HG02885 (cell line): ENCODE measurements around the gene YIPF4.
"Not testable (repeated sequence)": the region's sequence is repeated elsewhere in the genome, so short reads cannot be mapped to it uniquely, and the experiment has no call there.

Experiments
- ATAC-seq: cut with Tn5 transposase; IDR thresholded peaks from one replicate; pipeline ENCODE4 v1.9.1; 2021; ENCODE audit warnings: mild to moderate bottlenecking; ENCODE audit not compliant: unreplicated experiment, poor library complexity

Gene YIPF4

DNA sequence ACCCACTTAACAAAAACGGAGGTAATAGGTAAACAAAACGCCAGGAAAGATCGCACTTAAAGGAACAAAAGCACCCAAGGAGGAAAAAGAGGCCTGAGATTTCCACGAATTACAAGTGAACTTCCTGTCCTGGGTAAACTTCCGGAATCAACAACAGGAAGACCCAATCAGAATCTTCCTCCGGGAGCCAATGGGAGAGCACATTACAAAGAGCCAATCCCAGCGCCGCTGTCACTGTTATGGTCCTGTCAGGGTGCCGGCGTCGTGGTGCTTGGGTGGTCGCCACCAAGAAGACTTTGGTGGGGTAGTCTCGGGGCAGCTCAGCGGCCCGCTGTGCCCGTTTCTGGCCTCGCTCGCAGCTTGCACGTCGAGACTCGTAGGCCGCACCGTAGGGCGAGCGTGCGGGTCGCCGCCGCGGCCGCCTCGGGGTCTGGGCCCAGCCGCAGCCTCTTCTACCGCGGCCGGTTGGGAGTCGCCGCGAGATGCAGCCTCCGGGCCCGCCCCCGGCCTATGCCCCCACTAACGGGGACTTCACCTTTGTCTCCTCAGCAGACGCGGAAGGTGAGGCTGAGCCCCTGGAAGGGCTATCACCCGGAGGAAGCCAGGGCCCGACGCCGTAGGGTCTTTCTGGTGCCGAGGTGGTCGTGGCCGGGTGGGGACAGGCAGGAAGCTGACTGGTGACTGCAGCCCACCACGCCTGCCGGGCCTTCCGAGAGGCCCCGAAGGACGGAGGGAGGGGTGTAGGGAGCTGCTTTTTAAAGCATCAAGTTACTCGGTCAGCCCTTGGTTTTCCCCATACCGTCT lies at the start of gene YIPF4:
YIPF4 (plus strand) TSS at position 231 of the 804 bp plus-strand sequence; CDS start at position 483, 252 bp downstream.
- ATAC-seq = peak; percentile 100

DNA sequence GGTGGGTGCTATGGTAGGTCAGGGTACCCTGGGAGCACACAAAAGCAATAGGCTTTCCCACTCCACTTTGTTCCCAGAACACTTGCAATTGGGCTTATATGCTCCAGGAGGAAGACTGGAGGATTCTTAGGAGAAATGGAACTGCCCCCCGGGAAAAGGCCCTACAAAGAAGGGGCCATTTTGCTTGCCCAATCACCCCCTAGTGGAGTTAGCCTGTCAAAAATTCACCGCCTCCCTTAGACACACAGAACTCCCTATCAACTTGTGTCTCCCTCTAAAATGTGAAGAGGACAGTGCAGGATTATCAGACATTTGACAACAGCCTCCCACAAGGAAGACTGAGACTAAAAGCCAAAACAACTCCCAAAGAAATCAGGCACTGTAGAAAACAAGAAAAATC lies 49.5 kb upstream of the YIPF4 start:
- no peak for ATAC-seq

DNA sequence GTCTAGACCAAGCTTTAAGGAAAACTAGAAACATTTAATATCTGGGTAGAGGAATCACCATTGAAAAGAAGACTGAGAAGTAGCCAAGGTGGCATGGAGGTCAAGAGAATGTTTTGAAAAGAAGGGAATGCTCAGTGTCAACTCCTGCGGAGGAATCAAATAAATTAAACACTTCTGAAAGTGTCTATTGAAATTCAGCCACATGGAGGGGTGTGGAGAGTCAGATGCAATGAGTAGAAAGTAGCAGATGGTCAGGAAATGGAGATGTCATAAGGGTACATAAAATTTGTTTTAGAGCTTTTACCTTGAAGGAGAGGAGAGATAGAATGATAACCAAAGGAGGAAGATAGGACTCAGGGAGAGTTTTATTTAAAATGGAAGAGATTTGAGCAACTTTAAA lies 48.1 kb upstream of the YIPF4 start:
- ATAC-seq = no peak

DNA sequence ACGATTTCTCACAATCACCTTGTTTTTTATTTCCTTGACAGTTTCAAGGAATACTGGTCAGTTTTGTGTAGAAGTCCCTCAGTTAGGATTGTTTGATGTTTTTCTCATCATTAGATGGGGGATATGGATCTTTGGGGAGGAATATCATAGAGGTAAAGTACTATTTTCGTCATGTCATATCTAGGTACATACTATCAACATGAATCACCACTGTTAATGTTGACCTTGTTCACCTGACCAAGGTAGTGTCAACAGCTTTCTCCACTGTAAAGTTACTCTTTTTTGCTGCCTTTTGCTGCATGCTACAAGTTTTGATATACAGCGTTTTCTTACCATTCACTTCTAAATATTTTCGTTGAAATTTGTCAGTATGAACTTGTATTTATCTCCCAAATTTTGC lies 45.7 kb upstream of the YIPF4 start:
- ATAC-seq = no peak

DNA sequence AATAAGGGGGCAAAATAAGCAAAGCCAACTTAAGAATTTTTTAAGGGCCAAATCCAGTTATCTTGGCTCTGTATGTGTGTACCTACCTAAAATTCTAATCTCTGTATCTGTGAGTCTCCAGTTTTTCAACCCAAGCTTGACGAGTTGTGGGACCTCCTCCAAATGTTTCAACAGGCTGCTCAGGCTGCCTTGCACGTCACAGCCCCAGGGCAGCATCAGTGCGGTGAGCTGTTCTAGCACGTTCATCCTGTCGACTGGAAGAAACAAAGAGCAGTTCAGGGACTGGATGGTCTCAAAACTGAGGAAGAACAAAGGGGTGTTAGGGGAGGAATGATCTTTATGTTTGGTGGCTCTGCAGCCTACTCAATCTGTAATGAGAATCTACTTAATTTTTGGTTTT lies 42.4 kb upstream of the YIPF4 start:
- ATAC-seq = no peak

DNA sequence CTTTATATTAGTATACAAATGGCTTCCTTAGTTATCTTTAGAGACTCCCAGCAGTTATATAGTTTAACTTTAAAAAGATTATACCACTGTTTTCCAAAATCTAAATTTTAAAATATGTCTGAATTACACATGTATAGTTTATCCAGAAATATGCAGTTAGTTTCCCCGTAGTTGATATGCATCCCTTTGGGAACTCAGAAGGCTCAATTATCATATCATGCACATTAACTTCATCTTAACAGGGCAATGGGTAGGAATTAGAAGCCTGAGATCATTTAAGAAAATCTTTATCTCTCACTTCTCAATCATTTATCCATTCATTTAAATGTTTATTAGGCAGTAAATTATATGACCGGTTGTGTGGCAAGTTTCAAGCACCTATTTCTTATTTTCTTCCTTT lies 40.2 kb upstream of the YIPF4 start:
- no peak for ATAC-seq

DNA sequence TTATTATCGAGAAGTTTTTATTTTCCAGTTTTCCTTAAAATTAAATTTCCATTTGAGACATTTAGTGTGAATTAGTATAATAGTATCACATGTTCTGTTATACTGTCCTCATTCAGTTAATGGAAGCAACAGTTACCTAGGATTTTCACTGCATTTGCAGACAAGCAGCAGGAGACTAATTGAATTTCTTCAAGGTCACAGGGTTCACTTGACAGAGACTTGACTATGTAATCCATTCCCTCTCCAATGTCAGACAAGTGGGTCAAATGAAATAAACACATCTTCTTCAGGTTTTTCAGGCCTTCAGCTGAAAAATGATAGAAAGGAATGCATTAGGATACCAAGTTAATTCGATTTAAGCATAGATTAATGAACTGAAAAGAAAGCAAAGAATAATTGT lies 39.7 kb upstream of the YIPF4 start:
- ATAC-seq = no peak

DNA sequence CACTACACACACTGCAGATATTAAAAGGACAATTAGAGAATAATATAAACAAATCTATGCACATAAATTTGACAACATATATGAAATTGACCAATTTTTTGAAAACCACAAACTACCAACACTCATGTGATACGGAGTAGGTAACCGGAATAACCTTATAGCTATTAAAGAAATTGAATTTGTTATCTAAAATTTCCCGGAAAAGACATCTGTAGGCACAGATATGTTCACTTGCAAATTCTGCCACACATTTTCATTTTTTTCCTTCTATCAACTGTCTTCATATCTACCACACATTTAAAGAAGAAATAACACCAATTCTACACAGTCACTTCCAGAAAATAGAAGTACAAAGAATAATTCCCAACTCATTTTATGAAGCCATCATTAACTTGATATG lies 35.4 kb upstream of the YIPF4 start:
- no peak for ATAC-seq

DNA sequence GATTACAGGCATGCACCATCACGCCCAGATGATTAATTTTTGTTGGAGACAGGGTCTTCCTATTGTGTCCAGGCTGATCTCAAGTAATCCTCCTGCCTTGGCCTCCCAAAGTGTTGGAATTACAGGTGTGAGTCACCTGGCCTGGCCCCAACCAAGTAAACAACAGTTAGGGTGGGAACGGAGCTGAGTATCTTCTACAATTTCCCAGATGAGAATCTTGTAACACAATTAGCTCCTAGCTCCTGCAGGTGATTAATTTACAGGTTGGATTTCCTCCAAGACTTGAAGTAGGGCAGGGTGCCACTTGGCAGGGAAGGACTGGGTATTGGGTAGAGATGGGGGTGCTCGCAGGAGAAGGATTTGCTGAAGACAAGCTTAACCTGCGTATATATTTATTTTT lies 30.8 kb upstream of the YIPF4 start:
- ATAC-seq = no peak

DNA sequence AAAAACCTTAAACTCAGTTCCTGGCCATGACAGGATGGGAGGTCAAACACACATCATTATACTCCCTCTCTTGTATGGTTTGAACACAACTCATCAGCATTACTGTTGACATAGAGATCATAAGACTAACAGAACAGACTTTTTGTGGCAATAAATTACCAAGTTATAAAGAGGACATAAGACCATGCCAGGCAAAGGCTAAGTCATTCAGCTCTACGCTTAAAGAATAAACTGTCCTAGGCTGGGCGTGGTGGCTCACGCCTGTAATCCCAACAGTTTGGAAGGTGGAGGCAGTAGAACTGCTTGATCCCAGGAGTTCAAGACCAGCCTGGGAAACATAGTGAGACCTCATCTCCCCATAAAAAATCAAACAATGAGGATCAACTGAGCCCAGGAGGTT lies 29.4 kb upstream of the YIPF4 start:
- no peak for ATAC-seq

DNA sequence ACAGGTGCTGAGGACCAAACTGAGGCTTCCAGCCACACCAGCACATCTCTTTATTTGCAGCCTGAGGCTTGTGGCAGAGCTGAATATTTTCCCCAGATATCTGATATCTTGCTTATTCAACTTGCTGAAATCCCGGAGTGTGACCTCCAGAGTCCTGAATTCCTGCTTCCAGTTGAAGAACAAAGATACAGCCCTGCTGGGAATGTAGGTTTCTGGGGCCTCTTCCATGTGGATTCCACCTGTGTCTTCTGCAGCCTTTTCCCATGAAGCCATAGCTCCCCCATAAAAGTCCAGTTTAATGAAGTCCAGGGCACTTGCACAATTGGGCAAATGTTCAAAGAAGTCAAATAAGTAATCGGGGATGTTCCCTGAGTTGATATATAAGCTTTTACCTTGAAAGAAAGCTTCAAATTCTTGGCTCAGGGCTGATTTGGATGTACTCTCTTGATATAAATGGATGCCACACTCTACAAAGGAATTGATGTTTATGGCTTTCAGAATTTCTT lies 27.9 kb upstream of the YIPF4 start:
- ATAC-seq = no peak

DNA sequence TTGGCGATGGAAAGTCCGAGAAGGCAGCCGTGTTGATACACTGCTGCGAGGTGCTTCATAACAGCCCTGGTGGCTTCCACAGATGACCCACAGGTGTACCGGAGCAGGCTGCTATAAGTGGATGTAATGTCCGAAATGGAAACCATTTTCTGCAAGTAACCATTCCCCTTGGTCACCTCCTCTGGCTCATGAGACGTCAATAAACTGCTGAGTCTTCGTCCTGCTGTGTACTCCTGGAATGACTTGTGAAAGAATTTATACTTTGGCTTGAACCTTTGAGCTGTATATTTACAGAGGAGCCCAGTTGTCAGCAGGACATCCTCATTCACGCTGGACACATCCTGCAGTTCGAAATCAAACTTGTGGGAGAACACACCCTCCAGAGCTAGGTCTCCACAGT lies 27.4 kb upstream of the YIPF4 start:
- ATAC-seq = no peak

DNA sequence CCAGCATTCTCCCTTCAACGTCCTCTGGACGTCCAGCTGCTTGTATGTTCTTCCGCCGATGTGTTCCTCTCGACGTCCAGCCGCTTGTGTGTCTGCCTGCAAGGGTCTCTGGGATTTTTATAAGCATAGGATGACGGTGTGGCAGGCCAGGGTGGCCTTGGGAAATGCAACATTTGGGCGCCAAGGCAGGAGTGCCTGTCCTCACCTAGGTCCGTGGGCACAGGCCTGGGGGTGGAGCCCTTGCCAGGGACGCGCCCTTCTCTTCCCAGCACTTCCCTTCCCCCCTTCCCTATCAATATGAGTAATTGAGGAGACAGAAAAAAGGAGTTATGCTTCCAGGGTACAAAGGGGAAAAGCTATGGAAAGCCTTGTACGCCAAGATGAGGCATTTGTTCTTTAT lies 19.5 kb upstream of the YIPF4 start:
- no peak for ATAC-seq

DNA sequence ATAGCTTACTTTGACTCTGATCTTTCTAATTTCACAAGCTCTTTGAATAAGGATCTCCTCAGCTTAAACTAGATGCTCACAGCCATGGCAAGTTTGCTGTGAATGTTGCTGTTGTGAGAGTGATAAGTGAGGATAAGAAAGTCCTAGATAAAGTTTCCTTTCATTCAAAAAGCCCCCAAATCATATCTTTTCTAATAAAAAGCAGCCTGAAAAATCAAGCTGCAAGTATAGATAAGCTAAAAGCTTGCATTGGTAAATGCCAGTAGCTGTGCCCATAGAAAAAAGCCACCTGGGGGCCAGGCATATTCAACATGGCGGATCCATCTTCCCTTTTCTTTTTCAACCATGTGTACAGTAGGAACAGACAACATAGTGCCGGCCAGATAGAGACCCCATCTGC lies 17.3 kb upstream of the YIPF4 start:
- no peak for ATAC-seq

DNA sequence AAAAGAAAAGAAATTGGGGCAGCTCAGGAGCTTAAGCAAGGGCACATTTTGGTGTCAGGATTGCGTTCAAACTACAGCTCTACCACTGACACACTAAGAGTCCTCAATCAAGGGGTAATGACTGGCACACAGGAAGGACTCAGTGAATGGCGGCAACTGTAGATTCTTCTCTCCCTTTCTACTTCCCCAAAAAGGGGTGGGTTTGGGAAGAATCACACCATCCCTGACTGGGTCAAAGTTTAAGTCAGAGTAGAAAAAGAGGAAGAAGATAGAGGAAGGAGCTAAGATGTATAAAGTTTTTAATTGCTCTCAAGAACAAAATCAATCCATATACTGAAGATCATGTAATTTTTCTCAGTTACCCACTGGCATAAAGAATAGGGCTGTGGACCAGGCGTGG lies 15.6 kb upstream of the YIPF4 start:
- no peak for ATAC-seq

DNA sequence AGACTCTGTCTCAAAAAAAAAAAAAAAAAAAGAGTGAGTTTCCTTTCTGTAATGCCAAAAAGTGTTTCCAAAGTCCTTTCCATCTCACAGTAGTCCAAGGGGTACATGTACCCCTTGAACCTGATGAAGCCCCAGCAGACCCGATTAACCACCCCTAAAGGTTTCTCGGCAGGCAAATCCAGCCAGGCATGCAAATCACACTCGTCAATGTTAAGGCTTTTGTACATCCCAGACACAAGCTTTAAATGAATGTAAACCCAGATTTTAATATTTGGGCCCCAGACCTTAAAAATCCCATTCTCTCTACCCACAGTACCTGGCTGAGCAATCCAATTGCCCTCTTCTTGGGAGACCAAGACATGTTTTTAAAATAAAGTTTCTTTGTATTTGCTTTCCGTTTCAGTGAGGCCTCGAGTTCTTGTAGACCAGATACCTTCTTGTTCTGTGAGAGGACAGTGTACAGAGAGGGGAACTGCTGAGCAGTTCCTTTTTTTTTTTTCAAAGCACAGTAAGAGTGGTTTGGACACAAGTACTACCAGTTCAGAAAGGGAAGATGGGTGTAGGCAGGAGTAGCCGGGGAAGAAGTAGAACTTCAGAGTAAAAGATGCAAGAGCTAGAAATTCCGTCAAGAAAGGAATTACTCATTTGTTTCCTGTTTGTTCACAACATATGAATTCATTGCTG lies 13.1 kb upstream of the YIPF4 start, which contains the start of gene NLRC4:
NLRC4 (minus strand) TSS at position 465 of the 684 bp plus-strand sequence. CDS start 8,111 bp downstream, outside the sequence.
- peak; percentile 96 for ATAC-seq

DNA sequence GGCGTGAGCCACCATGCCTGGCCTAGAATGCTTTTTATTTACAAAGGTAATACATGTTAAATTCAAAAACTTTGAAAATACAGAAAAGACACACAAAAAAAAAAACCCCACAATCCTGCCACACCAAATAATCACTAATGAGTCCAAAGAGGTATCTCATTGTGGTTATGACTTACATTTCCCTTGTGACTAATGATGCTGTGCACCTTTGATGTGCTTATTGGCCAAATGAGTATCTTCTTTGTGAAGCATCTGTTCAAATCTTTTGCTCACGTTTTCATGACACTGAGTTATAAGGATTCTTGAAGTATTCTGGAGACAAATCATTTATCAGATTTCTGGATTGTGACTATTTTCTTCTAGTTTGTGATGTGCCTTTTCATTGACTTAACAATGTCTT lies 6.6 kb upstream of the YIPF4 start:
- no peak for ATAC-seq

DNA sequence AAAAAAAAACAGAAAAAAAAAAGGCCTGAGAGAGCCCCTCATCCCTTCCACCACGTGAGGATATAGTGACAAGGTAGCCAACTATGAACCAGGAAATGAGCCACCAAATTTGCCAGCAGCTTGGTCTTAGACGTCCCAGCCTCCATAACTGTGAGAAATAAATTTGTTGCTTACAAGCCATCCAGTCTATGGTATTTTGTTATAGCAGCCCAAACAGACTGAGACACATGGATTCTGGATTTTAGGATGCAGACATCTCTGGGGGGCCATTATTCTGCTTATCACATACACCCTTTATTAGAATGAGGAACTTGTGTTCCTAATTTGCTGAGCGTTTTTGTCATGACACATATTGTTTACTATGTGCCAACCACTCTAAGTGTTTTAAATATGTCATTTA lies 5.4 kb upstream of the YIPF4 start:
- ATAC-seq = no peak

DNA sequence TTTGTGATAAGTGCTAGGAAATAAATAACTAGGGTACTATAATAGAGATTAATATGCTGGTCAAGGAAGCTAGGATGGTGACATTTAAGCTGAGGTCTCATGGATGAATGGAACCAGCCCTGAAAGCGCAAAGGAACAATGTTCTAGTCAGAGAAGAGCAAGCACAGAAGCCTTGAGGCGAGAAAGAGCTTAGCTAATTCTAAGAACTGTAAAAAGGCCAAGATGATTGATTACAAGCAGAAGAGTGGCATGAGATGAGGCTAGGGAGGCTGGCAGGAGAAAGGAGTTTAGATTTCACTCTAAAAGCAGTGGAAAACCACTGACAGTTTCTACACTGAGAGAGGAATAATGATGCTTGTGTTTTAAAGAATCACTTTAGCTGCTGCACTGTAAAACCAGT lies 3.4 kb upstream of the YIPF4 start:
- no peak for ATAC-seq

DNA sequence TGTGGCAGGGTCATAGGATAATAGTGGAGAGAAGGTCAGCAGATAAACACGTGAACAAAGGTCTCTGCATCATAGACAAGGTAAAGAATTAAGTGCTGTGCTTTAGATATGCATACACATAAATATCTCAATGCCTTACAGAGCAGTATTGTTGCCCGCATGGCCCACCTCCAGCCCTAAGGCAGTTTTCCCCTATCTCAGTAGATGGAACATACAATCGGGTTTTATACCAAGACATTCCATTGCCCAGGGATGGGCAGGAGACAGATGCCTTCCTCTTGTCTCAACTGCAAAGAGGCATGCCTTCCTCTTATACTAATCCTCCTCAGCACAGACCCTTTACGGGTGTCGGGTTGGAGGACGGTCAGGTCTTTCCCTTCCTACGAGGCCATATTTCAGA lies 1.9 kb upstream of the YIPF4 start:
- ATAC-seq = not testable (repeated sequence)

DNA sequence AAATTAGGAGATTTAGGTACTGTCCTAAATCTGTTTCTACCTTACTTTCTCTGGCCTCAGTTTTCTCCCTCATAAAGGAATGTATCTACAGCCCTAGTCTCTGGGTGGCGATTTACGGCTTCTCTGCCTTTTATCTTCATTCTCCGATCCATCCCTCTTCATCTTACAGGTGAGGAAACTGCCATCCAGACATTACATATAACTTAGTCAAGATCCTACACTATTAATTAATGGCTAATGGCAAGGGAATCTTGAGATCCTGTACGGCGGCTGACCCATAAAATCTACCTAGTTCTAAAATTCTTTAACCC lies 386 bp upstream of the YIPF4 start:
- ATAC-seq = no peak

DNA sequence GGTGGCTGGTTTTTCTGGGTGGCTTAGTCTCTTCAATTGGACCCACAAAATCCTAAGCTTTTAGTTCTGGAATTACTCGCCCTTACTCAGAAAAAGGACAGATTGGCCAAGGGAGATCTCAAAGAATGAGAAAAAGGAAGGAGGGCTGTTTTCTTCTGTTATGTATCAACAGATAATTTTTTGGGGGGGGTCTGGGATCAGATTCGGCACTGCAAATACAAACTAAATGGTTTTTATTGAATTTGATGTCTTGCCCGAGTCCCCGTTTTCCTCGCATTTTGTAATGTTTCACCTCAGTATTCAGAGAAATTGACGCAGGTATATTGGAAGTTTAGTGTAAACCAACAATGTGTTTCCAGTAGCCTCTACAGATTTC lies 762 bp downstream of the YIPF4 start:
- ATAC-seq = no peak
